ENCODE measurements around the gene MACROD2.
"Not testable (repeated sequence)": the region's sequence is repeated elsewhere in the genome, so short reads cannot be mapped to it uniquely, and the experiment has no call there.

Gene MACROD2

GRCh38 chr20:14981486-14981885 is 986.2 kb downstream of the MACROD2 start:
- not testable (repeated sequence) for DNase-seq

DNA sequence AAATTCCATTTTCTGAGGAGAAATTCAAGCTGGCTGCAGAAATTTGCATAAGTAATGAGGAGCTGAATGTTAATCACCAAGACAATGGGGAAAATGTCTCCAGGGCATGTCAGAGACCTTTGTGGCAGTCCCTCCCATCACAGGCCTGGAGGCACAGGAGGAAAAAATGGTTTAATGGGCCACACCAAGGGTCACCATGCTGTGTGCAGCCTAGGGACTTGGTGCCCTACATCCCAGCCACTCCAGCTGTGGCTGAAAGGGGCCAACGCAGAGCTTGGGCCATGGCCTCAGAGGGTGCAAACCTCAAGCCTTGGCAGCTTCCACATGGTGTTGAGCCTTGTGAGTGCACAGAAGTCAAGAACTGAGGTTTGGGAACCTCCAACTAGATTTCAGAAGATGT is 987.0 kb downstream of the MACROD2 start:
- not testable (repeated sequence) for DNase-seq

DNA sequence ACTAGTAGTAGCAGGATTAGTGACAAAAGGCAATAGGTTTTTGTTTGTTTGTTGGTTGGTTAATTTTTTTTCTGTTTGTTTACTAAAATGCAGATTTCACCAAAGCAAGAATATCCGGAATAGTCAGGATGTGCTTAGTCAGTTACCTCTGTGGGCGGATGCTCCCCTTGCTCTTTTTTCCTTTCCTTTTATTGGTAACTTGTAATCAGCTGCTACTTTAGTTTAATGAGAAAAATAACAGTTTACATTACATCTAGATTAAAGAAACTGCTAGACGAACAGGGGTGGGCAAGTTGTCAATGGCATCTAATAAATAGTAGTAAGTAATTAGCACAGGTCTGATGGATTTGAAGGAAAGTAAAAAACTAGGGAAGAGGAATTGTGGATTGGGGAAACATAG is 989.0 kb downstream of the MACROD2 start:
- no peak for DNase-seq

DNA sequence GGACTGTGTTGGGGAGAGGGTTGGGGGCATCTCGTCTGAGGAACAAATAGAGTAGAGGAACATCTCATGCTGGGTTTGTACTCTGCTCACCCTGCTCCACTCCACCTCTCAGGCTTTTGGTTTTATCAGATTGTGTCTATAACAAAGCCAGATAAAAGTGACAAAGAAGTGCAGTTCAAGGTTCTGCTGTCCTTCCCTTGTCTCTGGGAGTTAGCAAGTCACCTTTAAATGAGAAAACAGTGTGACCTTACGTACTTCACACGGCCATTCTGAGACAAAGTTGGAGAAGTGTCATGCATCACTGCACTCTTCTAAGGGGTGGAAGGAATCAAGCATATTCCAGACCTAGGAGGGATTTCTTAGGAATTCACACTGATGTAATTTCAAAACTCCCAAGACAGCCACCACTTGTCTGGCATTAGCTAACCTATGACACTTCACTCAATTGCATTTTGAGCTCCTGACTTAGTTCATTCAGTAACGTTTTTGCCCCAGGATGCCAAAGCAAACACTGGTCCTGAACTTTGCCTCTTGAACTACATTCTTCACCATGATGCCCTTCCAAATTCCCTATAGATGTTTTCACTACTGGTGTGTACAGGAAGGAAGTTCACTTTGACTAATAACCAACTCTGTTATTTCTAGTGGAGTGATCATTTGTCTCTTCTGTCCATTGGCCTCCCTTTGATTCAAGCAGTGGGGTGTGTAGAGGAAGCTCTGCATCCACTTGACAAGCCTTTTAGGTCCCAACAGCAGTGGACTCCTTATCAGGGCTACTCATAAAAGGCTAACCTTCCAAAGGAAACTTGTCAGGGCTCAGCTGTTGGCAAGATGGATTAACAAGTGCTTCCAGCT is 989.7 kb downstream of the MACROD2 start:
- no peak for DNase-seq

DNA sequence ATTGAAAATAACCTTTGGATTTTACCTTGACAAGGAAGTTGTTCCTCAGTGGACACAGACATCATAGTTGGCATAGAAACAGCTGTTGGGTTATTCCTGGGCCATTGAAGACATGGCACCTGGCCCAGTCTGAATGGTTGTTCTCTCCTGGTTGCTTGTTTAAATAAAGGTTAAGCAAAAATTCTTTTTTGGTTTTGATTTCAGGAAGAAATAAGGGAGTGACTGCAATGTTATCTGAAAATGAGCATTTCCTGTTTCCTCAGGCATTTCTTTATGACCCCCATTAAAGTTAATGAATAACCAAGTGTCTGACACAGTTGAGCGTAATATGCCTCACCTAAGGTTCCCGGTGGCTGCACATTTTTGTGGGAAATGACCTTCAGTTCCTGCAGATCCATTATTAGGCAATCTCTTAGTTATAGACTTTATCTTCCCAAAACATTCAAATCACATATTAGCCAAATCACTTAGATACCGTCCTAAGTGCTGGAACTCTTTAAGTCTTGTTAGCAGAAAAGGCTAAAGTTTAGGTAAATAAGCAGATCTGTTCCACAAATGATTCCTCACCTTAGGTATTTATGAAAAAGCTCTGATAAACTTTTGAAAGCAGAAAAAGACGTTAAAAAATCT is 990.8 kb downstream of the MACROD2 start:
- peak; percentile 11 for DNase-seq

GRCh38 chr20:14986656-14987055 is 991.3 kb downstream of the MACROD2 start:
- no peak for DNase-seq

DNA sequence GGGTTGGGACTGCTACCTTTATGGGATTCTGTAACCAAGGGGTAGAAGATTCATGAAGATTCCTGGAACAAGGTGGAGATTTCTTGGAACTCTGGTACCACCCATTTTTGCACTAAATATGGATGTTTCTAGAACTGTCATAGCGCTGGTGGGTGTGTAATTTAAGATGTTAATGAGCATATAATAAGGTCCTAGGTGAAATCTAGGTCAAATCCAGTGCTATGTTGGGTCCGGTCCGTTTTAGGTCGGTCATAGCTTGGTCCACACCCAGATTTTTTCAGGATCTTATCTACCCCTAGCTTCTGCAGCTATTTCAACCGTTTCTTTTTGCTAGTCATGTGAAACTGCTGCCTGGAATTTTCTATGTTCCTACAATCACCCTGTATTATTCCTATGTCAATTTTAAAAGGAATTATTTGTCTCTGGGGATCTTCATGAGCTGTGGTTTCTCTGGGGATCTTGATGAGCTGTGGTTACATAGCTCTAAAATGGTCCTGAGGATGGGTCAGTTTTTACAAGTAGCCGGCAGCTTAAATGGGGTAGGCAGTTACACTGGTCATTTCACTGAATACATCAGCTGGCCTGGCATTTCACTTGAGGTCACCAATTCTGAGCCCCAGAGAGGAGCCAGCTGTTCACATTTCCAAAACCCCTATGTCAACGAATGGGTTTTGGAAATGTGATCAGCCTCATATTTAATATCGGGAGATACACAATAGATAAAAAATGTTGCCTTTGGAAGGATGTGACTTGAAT is 994.4 kb downstream of the MACROD2 start:
- DNase-seq, result no peak

DNA sequence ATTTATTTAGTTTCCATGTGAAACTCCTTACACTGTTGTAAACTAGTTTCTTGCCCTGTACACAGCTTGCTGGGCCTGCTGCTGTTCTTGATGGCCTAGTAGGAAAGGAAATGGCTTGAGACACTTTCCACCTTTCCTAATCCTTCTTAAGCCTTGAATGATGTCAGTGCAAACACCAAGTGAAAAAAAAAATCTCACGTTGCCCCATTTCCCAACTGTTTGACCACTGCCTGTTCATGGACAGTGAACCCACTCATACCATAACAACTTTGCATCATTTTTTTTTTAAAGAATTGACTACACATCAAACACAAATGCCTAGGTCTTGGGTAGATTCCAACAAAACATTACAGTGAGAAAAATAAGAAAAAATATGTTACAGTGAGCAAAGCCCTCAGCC is 995.7 kb downstream of the MACROD2 start:
- DNase-seq, result no peak

DNA sequence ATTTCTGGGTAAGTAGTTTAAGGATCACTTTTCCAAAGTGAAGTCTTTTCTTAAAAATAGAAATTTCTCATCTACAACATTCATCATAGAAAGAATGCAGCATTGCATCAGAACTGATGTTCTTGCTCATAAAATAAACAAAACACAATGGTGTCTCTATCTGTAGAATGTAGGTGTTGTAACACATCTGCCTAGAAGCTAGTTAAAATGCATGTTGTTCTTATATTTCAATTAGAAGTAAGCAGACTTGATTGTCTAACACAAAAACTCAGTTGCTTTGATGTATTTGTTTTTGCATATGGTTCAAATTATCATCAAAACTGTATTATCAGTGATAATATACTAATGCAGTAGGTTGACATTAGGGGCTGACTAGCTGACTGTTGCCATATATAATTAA is 996.8 kb downstream of the MACROD2 start:
- no peak for DNase-seq

DNA sequence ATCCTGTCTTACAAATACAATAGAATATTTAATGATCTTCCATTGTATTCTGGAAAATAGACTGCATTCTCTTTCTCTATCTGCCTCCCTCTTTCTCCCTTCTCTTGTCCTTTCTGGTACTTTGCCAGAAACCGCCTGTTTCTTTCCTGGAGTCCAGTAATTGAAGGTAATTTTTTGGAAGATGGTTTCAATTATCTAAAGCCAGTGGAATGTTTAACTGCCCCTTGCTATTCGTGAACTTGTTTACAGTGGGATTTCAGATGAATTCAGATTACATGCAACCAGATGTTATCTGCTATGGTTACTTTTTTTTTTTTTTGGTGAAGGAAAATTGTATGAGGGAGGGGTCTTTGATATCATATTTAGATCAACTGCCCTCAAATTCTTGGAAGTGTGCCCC is 997.6 kb downstream of the MACROD2 start:
- no peak for DNase-seq

GRCh38 chr20:14996883-14997672 is 1001.8 kb downstream of the MACROD2 start:
- no peak for DNase-seq

DNA sequence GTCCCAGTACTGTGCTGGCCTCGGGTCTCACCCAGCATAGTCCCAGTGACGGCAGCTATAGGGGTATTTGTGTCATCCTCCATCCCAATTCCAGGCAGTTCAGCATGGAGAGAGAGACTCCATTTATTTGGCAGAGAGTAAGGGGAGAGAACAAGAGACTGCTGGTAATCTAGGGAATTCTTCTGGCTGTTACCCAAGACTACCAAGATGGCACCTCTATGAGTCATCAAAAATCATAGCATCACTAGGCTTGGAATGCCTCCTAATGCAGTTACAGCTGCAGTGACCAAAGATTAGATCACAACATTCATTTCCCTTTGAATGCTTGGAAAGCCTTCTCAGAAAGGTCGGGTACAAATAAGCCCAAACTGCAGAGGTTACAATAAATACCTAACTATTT is 1002.5 kb downstream of the MACROD2 start:
- no peak for DNase-seq

- DNase-seq, result no peak
Measured at GRCh38 chr20:15005300-15005986, 1010.1 kb downstream of the MACROD2 start.

DNA sequence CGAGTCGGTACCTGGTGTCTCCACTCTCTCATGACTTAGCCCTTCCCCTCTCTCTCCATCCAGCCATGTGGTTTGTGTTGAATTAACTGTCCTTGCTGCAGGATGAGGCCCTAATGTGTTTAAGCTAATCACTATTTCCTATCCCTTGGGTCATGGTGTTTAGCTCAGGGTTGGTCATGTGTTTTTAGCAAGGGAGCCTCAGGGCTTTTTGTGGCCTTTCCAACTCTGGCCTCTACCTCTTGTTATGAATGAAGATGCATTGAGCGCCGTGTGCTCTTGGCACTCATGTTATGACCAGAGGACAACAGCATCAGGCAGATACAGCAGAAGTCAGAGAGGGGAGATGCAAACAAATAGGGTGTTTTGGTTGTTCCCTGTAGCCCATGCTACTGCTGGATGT is 1016.3 kb downstream of the MACROD2 start:
- no peak for DNase-seq

- peak; percentile 91 for DNase-seq
Measured at GRCh38 chr20:15012566-15012965, 1017.2 kb downstream of the MACROD2 start.

- DNase-seq, result not testable (repeated sequence)
Measured at GRCh38 chr20:15016875-15017274, 1021.6 kb downstream of the MACROD2 start.

DNA sequence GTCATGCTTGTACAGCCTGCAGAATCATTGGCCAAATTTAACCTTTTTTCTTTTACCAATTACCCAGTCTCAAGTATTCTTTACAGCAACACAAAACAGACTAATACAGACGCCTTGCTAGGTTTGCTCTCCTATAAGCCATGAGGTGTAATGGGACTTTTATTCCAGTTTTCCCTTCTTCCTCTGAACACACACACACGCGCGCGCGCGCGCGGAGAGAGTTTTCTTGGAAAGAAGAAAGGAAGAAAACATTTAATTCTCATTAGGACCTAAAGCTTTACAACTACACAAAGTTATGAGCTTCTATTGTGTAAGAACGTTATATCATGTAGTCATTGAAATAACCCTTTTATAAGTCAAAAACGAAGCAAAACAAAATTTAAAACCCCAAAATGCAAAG is 1023.6 kb downstream of the MACROD2 start:
- DNase-seq, result no peak

DNA sequence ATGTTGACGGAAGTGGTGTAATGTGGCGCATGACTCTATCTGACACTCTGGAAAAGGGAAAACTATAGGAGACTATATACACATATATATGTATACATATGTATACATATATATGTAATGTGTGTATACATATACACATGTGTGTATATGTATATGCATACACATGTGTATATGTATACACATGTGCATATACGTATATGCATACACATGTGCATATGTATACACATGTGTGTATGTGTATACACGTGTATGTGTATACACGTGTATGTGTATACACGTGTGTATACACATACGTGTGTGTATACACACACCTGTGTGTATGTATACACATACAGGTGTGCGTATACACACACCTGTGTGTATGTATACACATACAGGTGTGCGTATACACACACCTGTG is 1025.5 kb downstream of the MACROD2 start:
- no peak for DNase-seq

DNA sequence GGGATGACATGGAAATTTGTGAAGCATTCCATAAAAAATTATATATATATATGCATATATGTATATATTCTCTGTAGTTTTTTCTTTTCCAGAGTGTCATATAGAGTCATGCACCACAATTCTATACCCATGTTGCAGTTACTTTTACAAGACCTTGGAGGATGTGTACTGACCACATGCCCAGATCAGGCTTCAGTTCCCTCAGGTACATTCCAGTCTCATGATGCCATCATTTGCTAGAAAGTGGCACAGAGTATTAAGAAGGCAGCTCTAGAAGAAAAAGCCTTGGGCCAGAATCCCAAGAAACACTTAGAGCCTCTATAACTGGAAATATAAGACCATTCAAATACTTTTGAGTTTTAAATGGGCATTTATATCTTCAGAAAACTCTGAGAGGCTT is 1027.6 kb downstream of the MACROD2 start:
- no peak for DNase-seq

- DNase-seq, result no peak
Measured at GRCh38 chr20:15026759-15027158, 1031.4 kb downstream of the MACROD2 start.

DNA sequence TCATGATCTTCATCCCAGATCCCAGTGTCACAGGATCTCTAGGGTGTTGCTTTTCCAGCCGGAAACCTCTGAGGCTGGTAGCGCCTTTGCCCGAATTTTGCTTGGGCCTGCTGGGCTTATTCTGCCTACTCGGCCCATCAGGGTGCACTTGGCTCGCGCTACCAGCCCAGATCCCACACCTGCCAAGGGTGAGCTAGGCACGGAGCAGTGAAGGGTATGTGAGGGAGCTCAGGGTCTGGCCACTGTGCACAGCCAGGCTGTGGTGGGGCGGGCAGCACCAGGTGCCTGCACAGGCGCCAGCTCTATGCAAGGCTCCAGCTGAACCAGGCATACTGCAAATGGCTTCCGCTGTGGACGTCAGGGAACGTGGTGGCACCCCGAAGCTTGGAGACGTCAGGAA is 1035.5 kb downstream of the MACROD2 start:
- no peak for DNase-seq

Data from NCI-H1092 (cell line).